Measurements from ENCODE around the gene CDHR3. TPM values are rescaled to one million over a fixed set of nuclear protein-coding genes. Genes with fewer than 3 reads are reported as not detected.
A peak's percentile ranks its signal among the peaks of the same experiment; 100 is the strongest.

CDHR3 gene
- total and polyA plus RNA-seq, 2 of the 8 experiments (the other 6 are each of a cell fraction or from before 2014, with no cell fraction given), result 6.4 to 6.8 TPM

DNA sequence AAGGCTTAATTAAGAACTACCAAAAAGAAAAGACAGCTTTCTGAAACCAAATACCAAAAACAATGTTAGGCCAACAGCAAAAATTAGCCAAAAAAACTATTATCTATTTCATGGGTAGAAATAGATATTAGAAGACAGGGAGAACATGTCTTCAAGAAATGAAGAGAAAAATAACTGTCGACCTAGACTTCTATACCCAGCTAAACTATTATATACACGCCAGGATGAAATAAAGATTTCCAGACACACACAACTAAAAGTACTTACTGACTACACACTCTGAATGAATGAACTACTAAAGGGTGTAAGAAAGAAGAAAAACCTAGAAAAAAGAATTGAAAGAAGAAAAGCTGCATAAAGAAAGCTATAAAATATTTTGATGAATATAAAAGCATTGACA lies 11.5 kb upstream of the CDHR3 start:
- Histone ChIP-seq H3K79me2 (ENCODE audit: control insufficient read depth in 1 of 2, insufficient read depth in 2 of 2, low read length in 2 of 2) (no peaks in the 10 kb centered on the region), H3K18ac (ENCODE audit: extremely low read depth, low read length) (no peak overlapping the region), H2AFZ (ENCODE audit: low read length) (no peak overlapping the region), H4K20me1 (replicated peaks in 1 of 2; ENCODE audit: control insufficient read depth in 1 of 2, insufficient read depth in 2 of 2, low read length in 2 of 2) (no peaks in the 10 kb centered on the region), H4K8ac (ENCODE audit: extremely low read depth, insufficient read depth, low read length) (no peak overlapping the region), H3K79me1 (ENCODE audit: low read depth, low read length) (no peaks in the 10 kb centered on the region), H3K27ac (ENCODE audit: low read depth, low read length) (no peak overlapping the region), H4K5ac (ENCODE audit: insufficient read length, low read depth, low read length) (no peak overlapping the region), H3K56ac (replicated peaks; ENCODE audit: insufficient read length, low read depth, low read length) (no peak overlapping the region), H2BK5ac (ENCODE audit: low read depth, low read length) (no peak overlapping the region), H3K4ac (replicated peaks; ENCODE audit: insufficient read length, low read depth, low read length) (no peak overlapping the region), H3K27me3 (replicated peaks in 1 of 4; ENCODE audit: control insufficient read depth in 3 of 4, extremely low read depth in 1 of 4, insufficient read depth in 3 of 4, low read length in 3 of 4) (no peaks in the 10 kb centered on the region), H3K23ac (ENCODE audit: insufficient read length) (no peak overlapping the region), H2BK15ac (ENCODE audit: low read length) (no peak overlapping the region), H3K23me2 (ENCODE audit: low read depth, low read length) (no peaks in the 10 kb centered on the region), H3K36me3 (ENCODE audit: control insufficient read depth in 2 of 4, insufficient read depth in 4 of 4, low read length in 3 of 4) (peaks cover 0 to 2% (median 0%) of the 10 kb centered on the region in 4 experiments; a peak in 1 of 8 replicates), H2AK5ac (ENCODE audit: low read depth, low read length) (no peak overlapping the region), H3K4me2 (ENCODE audit: insufficient read depth in 1 of 2, low read depth in 2 of 2, low read length in 2 of 2) (no peak overlapping the region), H2BK12ac (ENCODE audit: low read depth, low read length) (no peak overlapping the region), H3K14ac (ENCODE audit: insufficient read length) (no peak overlapping the region), H3K9ac (replicated peaks in 1 of 4; ENCODE audit: extremely low read depth in 1 of 4, low read depth in 3 of 4, low read length in 3 of 4) (no peak overlapping the region), H3K4me3 (ENCODE audit: extremely low read depth in 1 of 4, insufficient read depth in 2 of 4, low read depth in 3 of 4, low read length in 4 of 4) (no peak overlapping the region), H4K91ac (replicated peaks; ENCODE audit: insufficient read length, low read length) (no peak overlapping the region), H2BK120ac (replicated peaks; ENCODE audit: low read depth, low read length) (no peak overlapping the region), H3K4me1 (replicated peaks in 1 of 4; ENCODE audit: control insufficient read depth in 3 of 4, insufficient read depth in 4 of 4, low read length in 3 of 4) (no peaks in the 10 kb centered on the region), H3K9me3 (ENCODE audit: insufficient read depth in 2 of 2, low read depth in 1 of 2, low read length in 1 of 2) (peaks cover 3 to 6% of the 10 kb centered on the region in 2 experiments; a peak in 3 of 4 replicates), H2BK20ac (ENCODE audit: low read length) (no peak overlapping the region)
- POLR2A ChIA-PET (ENCODE audit: partially characterized antibody), result no interaction called here
- FAIRE-seq (no peak), DNase-seq (ENCODE audit: low read depth in 1 of 2, low spot score in 2 of 2) (no peak)
- CTCF ChIA-PET (ENCODE audit: partially characterized antibody), result interaction anchor here (1.1 to 1.6 kb wide), 4 partner anchors 30 to 63 kb away, joined by 3 to 4 read pairs (median 4); no protein-coding TSS in a partner anchor
- 80% methylated on average over 2 of the region's 2 CpGs; no CpG with 5 or more reads in 1 of the 2 experiments for WGBS, 2 experiments (ENCODE audit: extremely low coverage in 1 of 2, insufficient coverage in 1 of 2, insufficient read length in 1 of 2, insufficient replicate concordance in 2 of 2, low coverage in 1 of 2, low lambda C conversion rate in 2 of 2, missing lambda C conversion rate in 1 of 2)
- TF ChIP-seq MAFK (IDR thresholded peaks at IDR 0.05; ENCODE audit: low read depth, low read length), result 0 out of 2 replicates have a peak, but pooled peaks have one; percentile 3
- TF ChIP-seq TCF12 (IDR thresholded peaks at IDR 0.05; ENCODE audit: low read depth, low read length), result no peak
- no peak for TF ChIP-seq GTF2F1 (IDR thresholded peaks at IDR 0.05; ENCODE audit: borderline replicate concordance, low read depth, low read length)
